HepG2 (cell line): ENCODE measurements around the gene COMMD9. TPM values are rescaled to one million over a fixed set of nuclear protein-coding genes. Genes with fewer than 3 reads are reported as not detected.

Experiments used
- ATAC-seq: fragments of 200-7000 bp; cut with Tn5 transposase; 3 replicates; pipeline ENCODE4 v1.9.1; 2020; ENCODE audit warnings: mild to moderate bottlenecking, moderate library complexity
- BruUV-seq: library from RNA; stranded (reverse); fragments of 400-500 nt; replicated peaks from 2 replicates; lab custom pipeline; 2021; lab: Mats Ljungman, UMichigan
- CTCF ChIA-PET: fragments of 300-600 bp; formaldehyde crosslinking; extraction: SDS; loops from one replicate; lab custom pipeline; 2021; ENCODE audit warnings: low total read pairs, inconsistent platforms, low intra/inter-chr PET ratio; lab: Yijun Ruan, JAX
- POLR2A ChIA-PET: fragments of 350-600 bp; sonication (Branson Sonifier 250); formaldehyde crosslinking; loops from one replicate; lab custom pipeline; 2020; ENCODE audit warnings: antibody characterized with exemption, inconsistent platforms; lab: Yijun Ruan, JAX
- DNase-seq: peaks from one replicate; pipeline ENCODE4 v3.0.0-alpha.2; 2015; ENCODE audit warnings: low spot score
- FAIRE-seq: peaks from 3 replicates; lab custom pipeline; 2011; peaks lifted over from hg19 to GRCh38; lab: Jason Lieb, UNC
- H2AFZ ChIP-seq: one replicate; pipeline ENCODE4 v1.6.1; 2011; ENCODE audit warnings: low read length, inconsistent platforms
- H3K27ac ChIP-seq: fragments of 300-600 bp; 3 replicates; pipeline ENCODE4 v1.8.0; 2011; ENCODE audit warnings: mixed run types, mild to moderate bottlenecking, mixed read lengths, low read length, inconsistent platforms; ENCODE audit not compliant: insufficient read depth; ENCODE audit errors: extremely low read length
- H3K27me3 ChIP-seq, 2 experiments: fragments of 200-600 bp in 1 of 2; 2 replicates in 1 of 2; 3 replicates in 1 of 2; pipeline versions ENCODE4 v1.6.0 to v1.8.0; 2011; ENCODE audit warnings: low read length in 2 of 2, mild to moderate bottlenecking in 2 of 2, moderate library complexity in 2 of 2, inconsistent platforms in 1 of 2; ENCODE audit not compliant: insufficient read depth in 2 of 2, control insufficient read depth in 1 of 2
- H3K36me3 ChIP-seq, 2 experiments: fragments of 200-600 bp in 1 of 2; replicated peaks in 1 of 2; 2 replicates in 1 of 2; 3 replicates in 1 of 2; pipeline versions ENCODE4 v1.5.1 to v1.8.0; 2011; ENCODE audit warnings: low read length in 2 of 2, inconsistent platforms in 1 of 2; ENCODE audit not compliant: insufficient read depth in 2 of 2, control insufficient read depth in 1 of 2
- H3K4me1 ChIP-seq: 2 replicates; pipeline ENCODE4 v1.5.1; 2012; ENCODE audit warnings: low read length, inconsistent platforms; ENCODE audit not compliant: insufficient read depth
- H3K4me2 ChIP-seq: 2 replicates; pipeline ENCODE4 v1.6.0; 2011; ENCODE audit warnings: low read depth, low read length, inconsistent platforms
- H3K4me3 ChIP-seq, 3 experiments: fragments of 200-600 bp in 1 of 3; sonication (generic), shearing (Covaris generic) in 1 of 3; replicated peaks in 1 of 3; 2 replicates each; pipeline ENCODE4 v1.5.1; 2011 to 2016; ENCODE audit warnings: low read length in 3 of 3, inconsistent platforms in 2 of 3, low read depth in 2 of 3, mild to moderate bottlenecking in 2 of 3, control low read depth in 1 of 3, mixed read lengths in 1 of 3; ENCODE audit not compliant: insufficient read depth in 1 of 3
- H3K79me2 ChIP-seq: one replicate; pipeline ENCODE4 v1.6.1; 2011; ENCODE audit warnings: low read length, inconsistent platforms; ENCODE audit not compliant: insufficient read depth
- H3K9ac ChIP-seq: 2 replicates; pipeline ENCODE4 v1.6.0; 2011; ENCODE audit warnings: mild to moderate bottlenecking, low read depth, low read length, inconsistent platforms; ENCODE audit not compliant: insufficient read depth
- H3K9me3 ChIP-seq: 2 replicates; pipeline ENCODE4 v1.5.1; 2012; ENCODE audit warnings: mild to moderate bottlenecking, low read length
- H4K20me1 ChIP-seq: 2 replicates; pipeline ENCODE4 v1.6.0; 2011; ENCODE audit warnings: inconsistent platforms, mild to moderate bottlenecking, low read length, moderate library complexity; ENCODE audit not compliant: insufficient read depth
- HCFC1 ChIP-seq: fragments of 150-350 bp; IDR thresholded peaks from 2 replicates; pipeline ENCODE4 v1.6.1; 2014; ENCODE audit warnings: low read depth, low read length
- HOXA5 ChIP-seq: sonication (generic); formaldehyde crosslinking; IDR thresholded peaks from 2 replicates; pipeline ENCODE4 v1.4.0; 2020; ENCODE audit warnings: missing genetic modification reagents
- SMYD3 ChIP-seq: sonication (generic); formaldehyde crosslinking; IDR thresholded peaks from 2 replicates; pipeline ENCODE4 v1.8.1; 2023; ENCODE audit warnings: mild to moderate bottlenecking, missing genetic modification reagents
- TFDP2 ChIP-seq: sonication (generic); formaldehyde crosslinking; IDR thresholded peaks from 2 replicates; pipeline ENCODE4 v1.4.0; 2020; ENCODE audit warnings: missing genetic modification reagents
- ZBTB26 ChIP-seq: IDR thresholded peaks from 2 replicates; pipeline ENCODE4 v1.6.1; 2016; ENCODE audit warnings: missing compliant biosample characterization, missing genetic modification reagents, borderline replicate concordance
- ZEB1 ChIP-seq: IDR thresholded peaks from 2 replicates; pipeline ENCODE4 v1.6.1; 2012; ENCODE audit warnings: mild to moderate bottlenecking, low read depth, inconsistent platforms; ENCODE audit not compliant: insufficient replicate concordance
- ZNF136 ChIP-seq: sonication (generic); formaldehyde crosslinking; IDR thresholded peaks from 2 replicates; pipeline ENCODE4 v1.8.1; 2022; ENCODE audit warnings: low read depth, mild to moderate bottlenecking, moderate library complexity, missing genetic modification reagents
- ZNF317 ChIP-seq: sonication (generic); formaldehyde crosslinking; IDR thresholded peaks from 2 replicates; pipeline ENCODE4 v1.5.0; 2020; ENCODE audit warnings: mild to moderate bottlenecking, missing genetic modification reagents
- ZNF580 ChIP-seq: IDR thresholded peaks from 2 replicates; pipeline ENCODE4 v1.6.1; 2016; ENCODE audit warnings: low read depth, borderline replicate concordance
- WGBS: methylation state at CpG from one replicate; pipeline ENCODE4 v1.1.6; 2017; ENCODE audit warnings: low lambda C conversion rate; 5-methylcytosine and 5-hydroxymethylcytosine counted together
- in situ Hi-C: cut with HindIII; loops from 2 replicates; pipeline ENCODE4 v1.10.0; 2017; ENCODE audit warnings: low pct_unique_long_range_greater_than_20kb; ENCODE audit not compliant: extremely low pct_ligation_motif_present
- intact Hi-C: fragments of 100-400 bp; cut with micrococcal nuclease; formaldehyde crosslinking; loops from one replicate; pipeline ENCODE4 v1.10.0; 2022; ENCODE audit not compliant: unreplicated experiment
- polyA plus RNA-seq, 8 experiments: library from polyadenylated mRNA; depleted of rRNA in 3 of 8; stranded (reverse) in 7 of 8; unstranded in 1 of 8; fragments of >200 nt; fragmentation: Illumina TruSeq in 4 of 8; extraction: Trizol in 4 of 8; gene quantifications; 2 replicates each; pipeline versions ENCODE4 v1.2.1 to v1.2.3, GENCODE V29; 2011 to 2016; ENCODE audit warnings: low read depth in 4 of 8, missing spikeins in 1 of 8, mixed read lengths in 1 of 8; ENCODE audit not compliant: insufficient read depth in 1 of 8
- total RNA-seq, 5 experiments: library from RNA; depleted of rRNA; stranded (reverse); fragments of >200 nt; fragmentation: Illumina TruSeq; extraction: Trizol; gene quantifications; 2 replicates each; pipeline ENCODE4 v1.2.3, GENCODE V29; 2016; ENCODE audit warnings: low read depth in 1 of 5

Gene COMMD9
- total and polyA plus RNA-seq, 2 of the 13 experiments (the other 11 are each of a cell fraction or from before 2014, with no cell fraction given): 47.3 to 76.7 TPM

GRCh38 chr11:36266767-36267166, 22.5 kb downstream of the COMMD9 start:
- H3K79me2 ChIP-seq: no peaks in the 10 kb centered on the region
- H3K4me1 ChIP-seq: no peaks in the 10 kb centered on the region
- in situ Hi-C loops (loop anchor here (5.0 to 25.0 kb wide), 4 partner anchors 222 to 779 kb away; partner anchors contain the start of gene FJX1), intact Hi-C loops (loop anchor here (1.0 to 5.0 kb wide), 3 partner anchors 211 to 779 kb away; no protein-coding TSS in a partner anchor)
- FAIRE-seq: no peak
- H3K4me2 ChIP-seq: no peak overlapping the region
- H2AFZ ChIP-seq: no peak overlapping the region
- WGBS: 14% methylated on average over 5 of the region's 5 CpGs
- H3K9me3 ChIP-seq: no peaks in the 10 kb centered on the region
- H3K4me3 ChIP-seq: no peak overlapping the region
- CTCF ChIA-PET: interaction anchor here (1.5 kb wide), 1 partner anchor 650 kb away, joined by 11 read pairs; no protein-coding TSS in a partner anchor
- POLR2A ChIA-PET: no interaction called here
- H3K36me3 ChIP-seq: peaks cover 0 to 3% of the 10 kb centered on the region in 2 experiments; a peak in 1 of 5 replicates
- ATAC-seq: no peak
- DNase-seq: no peak
- no peak overlapping the region for H3K27ac ChIP-seq
- TF ChIP-seq TFDP2 (no peak), ZEB1 (no peak), SMYD3 (CRISPR knock-in tag) (no peak), ZNF317 (no peak), ZNF580 (no peak), HOXA5 (CRISPR knock-in tag) (no peak), ZNF136 (no peak), HCFC1 (no peak), ZBTB26 (CRISPR knock-in tag) (no peak)
- no TSS peak for BruUV-seq
- H3K27me3 ChIP-seq: peaks cover 0 to 3% of the 10 kb centered on the region in 2 experiments; a peak in 1 of 5 replicates
- no peak overlapping the region for H3K9ac ChIP-seq
- no peaks in the 10 kb centered on the region for H4K20me1 ChIP-seq
